GM18907 (cell line): ENCODE data around the gene CCNY.
"Not testable (repeated sequence)": the region's sequence is repeated elsewhere in the genome, so short reads cannot be mapped to it uniquely, and the experiment has no call there.

Experiments
- ATAC-seq: cut with Tn5 transposase; IDR thresholded peaks from one replicate; pipeline ENCODE4 v1.9.1; 2021; ENCODE audit warnings: mild to moderate bottlenecking, moderate library complexity; ENCODE audit not compliant: unreplicated experiment

CCNY gene

GRCh38 chr10:35336084-35336831, at the start of gene CCNY:
TSS of gene CCNY (plus strand) at chr10:35336509. CDS start at chr10:35337054, 545 bp downstream.
- peak; percentile 65 for ATAC-seq

GRCh38 chr10:35289198-35289597, 47.1 kb upstream of the CCNY start:
- no peak for ATAC-seq

- ATAC-seq = no peak
Measured at GRCh38 chr10:35294506-35294905, 41.8 kb upstream of the CCNY start.

- no peak for ATAC-seq
Measured at GRCh38 chr10:35299016-35299415, 37.3 kb upstream of the CCNY start.

GRCh38 chr10:35300063-35300699, 36.1 kb upstream of the CCNY start:
- ATAC-seq = peak; percentile 95

GRCh38 chr10:35304649-35305048, 31.7 kb upstream of the CCNY start:
- ATAC-seq = no peak

- ATAC-seq = no peak
Measured at GRCh38 chr10:35306852-35307251, 29.5 kb upstream of the CCNY start.

- no peak for ATAC-seq
Measured at GRCh38 chr10:35307297-35307696, 29.0 kb upstream of the CCNY start.

GRCh38 chr10:35308809-35309208, 27.5 kb upstream of the CCNY start:
- ATAC-seq = no peak

GRCh38 chr10:35314142-35314541, 22.2 kb upstream of the CCNY start:
- not testable (repeated sequence) for ATAC-seq

- not testable (repeated sequence) for ATAC-seq
Measured at GRCh38 chr10:35315235-35315634, 21.1 kb upstream of the CCNY start.

GRCh38 chr10:35316218-35316967, 19.9 kb upstream of the CCNY start:
- peak; percentile 61 for ATAC-seq

- no peak for ATAC-seq
Measured at GRCh38 chr10:35318551-35318950, 17.8 kb upstream of the CCNY start.

GRCh38 chr10:35320341-35320740, 16.0 kb upstream of the CCNY start:
- ATAC-seq = no peak

GRCh38 chr10:35322636-35323035, 13.7 kb upstream of the CCNY start:
- no peak for ATAC-seq

GRCh38 chr10:35324196-35324595, 12.1 kb upstream of the CCNY start:
- ATAC-seq = no peak

- ATAC-seq = no peak
Measured at GRCh38 chr10:35326466-35327235, 9.7 kb upstream of the CCNY start.

GRCh38 chr10:35327790-35328403, 8.4 kb upstream of the CCNY start:
- no peak for ATAC-seq

- ATAC-seq = no peak
Measured at GRCh38 chr10:35328404-35329037, 7.8 kb upstream of the CCNY start.

- ATAC-seq = no peak
Measured at GRCh38 chr10:35329520-35329919, 6.8 kb upstream of the CCNY start.
